VCaP (cell line): ENCODE results near the gene PSTPIP1.

Source experiments
- H3K27ac ChIP-seq: fragments of 450-650 bp; 2 replicates; pipeline ENCODE4 v1.5.1; 2017
- TF ChIP-seq, protein P1 (sequence below): fragments of 450-650 bp; conservative IDR thresholded peaks from 2 replicates; pipeline ENCODE4 v1.5.1; 2017; ENCODE audit warnings: mild to moderate bottlenecking, moderate library complexity

The PSTPIP1 gene

DNA sequence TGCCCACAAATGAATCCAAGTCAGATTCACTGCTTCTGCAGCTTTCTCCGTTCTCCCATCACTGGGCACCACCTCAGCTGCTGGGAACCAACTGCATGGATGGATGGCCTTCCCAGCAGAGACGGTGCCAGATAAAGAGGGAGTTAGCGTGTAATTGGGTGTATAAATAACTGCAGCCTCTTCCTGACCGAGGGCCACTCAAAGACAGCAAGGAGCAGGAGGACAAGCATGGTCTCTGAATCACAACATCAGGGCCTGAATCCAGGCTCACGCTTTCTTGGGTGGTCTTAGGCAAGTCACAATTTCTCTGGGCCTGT, 44.2 kb downstream of the PSTPIP1 start:
- H3K27ac ChIP-seq: no peak overlapping the region
- TF ChIP-seq, protein P1, sequence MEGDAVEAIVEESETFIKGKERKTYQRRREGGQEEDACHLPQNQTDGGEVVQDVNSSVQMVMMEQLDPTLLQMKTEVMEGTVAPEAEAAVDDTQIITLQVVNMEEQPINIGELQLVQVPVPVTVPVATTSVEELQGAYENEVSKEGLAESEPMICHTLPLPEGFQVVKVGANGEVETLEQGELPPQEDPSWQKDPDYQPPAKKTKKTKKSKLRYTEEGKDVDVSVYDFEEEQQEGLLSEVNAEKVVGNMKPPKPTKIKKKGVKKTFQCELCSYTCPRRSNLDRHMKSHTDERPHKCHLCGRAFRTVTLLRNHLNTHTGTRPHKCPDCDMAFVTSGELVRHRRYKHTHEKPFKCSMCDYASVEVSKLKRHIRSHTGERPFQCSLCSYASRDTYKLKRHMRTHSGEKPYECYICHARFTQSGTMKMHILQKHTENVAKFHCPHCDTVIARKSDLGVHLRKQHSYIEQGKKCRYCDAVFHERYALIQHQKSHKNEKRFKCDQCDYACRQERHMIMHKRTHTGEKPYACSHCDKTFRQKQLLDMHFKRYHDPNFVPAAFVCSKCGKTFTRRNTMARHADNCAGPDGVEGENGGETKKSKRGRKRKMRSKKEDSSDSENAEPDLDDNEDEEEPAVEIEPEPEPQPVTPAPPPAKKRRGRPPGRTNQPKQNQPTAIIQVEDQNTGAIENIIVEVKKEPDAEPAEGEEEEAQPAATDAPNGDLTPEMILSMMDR: no peak

DNA sequence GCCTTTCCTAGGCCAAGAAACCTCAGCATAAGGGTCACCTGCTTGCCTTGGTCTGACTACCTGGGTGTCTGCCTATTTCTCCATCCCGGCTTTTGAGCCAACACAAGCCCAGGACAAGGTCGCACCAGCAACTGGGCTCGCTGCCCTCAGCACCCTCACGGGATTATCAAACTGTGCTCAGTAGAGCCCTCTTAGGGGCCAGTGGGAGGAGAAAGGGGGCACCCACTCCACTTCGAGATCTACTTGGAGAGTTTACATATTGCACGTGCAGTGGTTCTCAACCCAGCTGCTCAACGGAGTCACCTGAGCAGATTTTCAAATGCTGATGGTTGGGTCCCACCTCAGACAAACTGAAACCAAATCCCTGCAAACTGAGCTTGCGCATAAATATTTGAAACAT, 44.9 kb downstream of the PSTPIP1 start:
- H3K27ac ChIP-seq: no peak overlapping the region
- TF ChIP-seq, protein P1: no peak

DNA sequence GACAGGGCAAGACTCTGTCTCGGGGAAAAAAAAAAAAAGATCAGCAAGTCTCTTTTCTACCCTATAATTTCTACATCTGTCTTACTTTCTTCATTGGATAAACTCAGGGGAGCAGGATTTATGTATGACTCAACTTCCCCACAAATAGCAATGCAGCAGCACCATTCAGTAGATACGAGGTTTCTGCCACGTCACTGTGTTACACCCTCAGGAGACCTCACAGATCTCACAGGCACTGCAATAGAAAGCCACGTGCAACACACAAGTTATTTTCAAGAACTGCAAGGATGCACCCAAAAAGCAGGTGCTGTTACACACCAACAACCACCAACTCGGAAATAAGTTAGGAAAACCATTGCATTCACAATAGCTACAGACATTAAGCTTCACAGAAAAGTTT, 45.7 kb downstream of the PSTPIP1 start:
- 0 out of 2 replicates have a peak overlapping the region, but pooled peaks have one; percentile 6 for H3K27ac ChIP-seq
- TF ChIP-seq, protein P1: no peak

DNA sequence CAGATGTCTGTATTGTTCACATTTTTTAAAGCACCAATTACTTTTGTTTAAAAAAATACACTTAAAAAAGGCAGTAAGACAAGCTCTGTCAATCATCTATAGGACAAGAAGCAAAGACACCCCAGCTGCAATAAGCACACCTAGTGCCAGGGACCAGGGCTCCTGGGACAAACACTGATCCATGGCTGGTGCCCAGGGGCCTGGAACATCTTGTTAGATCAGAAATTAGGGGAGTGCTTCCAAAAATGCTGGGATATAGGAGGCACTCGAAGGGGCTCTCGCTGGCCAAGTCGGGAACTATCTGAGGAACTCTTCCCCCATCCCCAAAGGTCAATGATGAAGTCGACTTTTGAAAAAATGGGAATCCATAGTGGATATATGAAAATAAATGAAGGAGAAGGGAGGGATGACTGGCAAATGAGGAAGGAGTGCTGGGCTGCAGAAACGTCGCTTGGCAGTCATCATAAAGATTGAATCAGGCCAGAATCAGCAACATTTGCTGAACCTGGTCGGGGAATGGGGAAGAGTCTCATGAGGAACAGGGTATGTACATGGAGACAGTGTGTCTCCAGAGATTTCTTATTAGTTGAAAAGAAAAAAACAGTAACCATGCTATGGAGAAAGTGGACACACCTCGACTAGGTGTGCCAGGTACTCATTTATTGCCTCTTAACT, 47.5 kb downstream of the PSTPIP1 start:
- H3K27ac ChIP-seq: no peak overlapping the region
- TF ChIP-seq, protein P1: no peak

DNA sequence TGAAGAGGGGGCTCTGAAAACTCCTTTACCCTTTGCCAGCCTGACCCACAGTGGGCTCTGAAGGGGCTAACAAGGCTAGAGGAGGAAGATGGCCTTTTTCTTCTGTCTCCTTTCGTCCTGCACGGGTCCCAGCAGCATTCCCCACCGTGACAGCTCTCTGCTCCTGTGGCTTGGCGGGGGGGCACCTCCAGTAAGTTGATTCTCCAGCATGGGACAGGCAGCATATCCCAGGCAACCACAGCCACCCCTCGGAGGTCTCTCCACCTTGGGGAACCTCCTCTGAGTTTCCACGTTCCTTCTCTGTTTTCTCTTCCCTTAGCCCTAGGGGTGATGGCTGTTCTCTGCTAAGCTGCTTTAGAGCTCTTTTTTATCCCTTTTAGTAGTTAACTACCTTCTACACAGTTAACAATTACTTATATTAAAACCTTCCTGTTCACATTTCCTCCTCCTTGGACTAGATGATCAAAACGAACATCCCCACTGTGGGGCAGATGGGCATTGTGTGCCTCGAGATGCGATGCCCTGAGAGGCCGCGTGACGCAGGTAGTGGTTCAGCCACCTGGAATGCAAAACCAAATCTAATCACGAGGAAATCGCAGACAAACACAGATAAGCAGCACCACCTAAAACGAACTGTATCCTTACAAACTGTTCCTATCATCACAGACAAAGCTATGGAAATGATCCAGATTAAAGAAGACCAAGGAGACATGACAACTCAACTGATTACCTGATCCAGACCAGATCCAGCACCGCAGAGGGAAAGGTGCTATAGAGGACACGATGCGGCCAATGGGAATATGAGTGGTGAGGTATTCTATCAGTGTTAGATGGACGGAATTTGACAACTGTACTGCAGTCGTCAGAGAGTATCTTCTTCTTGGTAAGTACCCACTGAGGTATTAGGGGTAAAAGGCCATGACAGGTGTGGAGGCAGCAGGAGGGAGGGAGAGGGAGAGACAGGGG, 48.3 kb downstream of the PSTPIP1 start:
- TF ChIP-seq, protein P1: no peak
- H3K27ac ChIP-seq: no peak overlapping the region

DNA sequence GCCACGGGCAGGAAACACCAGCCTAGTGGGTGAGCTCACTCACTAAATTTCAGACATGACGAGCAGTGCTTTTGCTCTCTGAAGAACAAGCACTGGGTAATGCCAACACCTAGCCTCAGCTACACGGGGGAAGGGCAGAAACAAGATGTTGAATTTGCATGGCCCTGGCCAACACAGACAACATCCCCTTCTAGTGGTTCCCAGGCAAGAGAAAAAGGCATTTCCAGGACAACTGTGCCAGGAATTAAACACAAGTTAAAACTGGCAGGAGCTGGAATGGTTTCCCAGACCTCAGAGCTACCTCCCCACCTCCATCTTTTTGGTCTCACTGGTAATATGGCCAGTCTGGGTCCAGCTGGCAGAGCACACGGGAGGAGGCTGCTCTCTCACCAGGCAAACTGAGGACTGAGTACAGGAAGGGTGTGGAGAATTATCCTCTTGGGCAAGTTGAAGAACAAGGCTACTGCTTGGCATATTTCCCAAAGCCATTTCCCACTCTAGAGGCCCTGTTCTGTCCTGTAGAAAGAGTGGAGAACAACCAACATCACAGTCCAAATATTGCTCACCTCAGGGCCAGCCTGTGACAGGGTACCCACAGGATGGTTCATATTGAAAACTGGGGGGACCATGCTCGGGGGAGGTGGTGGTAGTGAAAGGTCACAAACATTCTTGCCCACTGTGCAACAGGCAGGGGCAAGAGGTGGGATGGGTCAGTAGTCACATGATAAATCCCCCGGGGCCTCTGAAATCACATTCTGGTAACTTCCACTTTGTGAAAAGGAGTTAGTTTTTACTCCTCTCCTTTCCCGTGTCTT, 49.5 kb downstream of the PSTPIP1 start:
- TF ChIP-seq, protein P1: no peak
- no peak overlapping the region for H3K27ac ChIP-seq

DNA sequence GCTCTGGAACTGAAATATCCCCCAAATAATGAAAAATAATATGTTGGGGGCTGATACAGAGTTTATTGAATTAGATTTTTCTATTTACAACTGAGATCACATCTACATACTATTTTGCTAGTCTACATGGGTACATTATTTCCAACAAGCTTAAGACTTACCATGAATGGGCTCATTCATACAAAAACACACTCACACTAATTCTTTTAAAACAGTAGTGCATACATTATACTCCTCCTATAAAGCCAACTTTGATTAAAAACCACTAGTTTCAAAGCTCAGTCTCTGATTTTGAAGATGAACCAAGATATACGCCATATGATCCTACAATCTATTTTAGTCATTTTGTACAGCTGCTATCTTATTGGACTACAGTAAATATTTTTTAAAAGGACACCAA, 51.1 kb downstream of the PSTPIP1 start:
- TF ChIP-seq, protein P1: no peak
- no peak overlapping the region for H3K27ac ChIP-seq
